Measurements from ENCODE around the gene RTL1. TPM values are rescaled to one million over a fixed set of nuclear protein-coding genes. Genes with fewer than 3 reads are reported as not detected.

The RTL1 gene
- total and polyA plus RNA-seq, 11 donors: not detected

DNA sequence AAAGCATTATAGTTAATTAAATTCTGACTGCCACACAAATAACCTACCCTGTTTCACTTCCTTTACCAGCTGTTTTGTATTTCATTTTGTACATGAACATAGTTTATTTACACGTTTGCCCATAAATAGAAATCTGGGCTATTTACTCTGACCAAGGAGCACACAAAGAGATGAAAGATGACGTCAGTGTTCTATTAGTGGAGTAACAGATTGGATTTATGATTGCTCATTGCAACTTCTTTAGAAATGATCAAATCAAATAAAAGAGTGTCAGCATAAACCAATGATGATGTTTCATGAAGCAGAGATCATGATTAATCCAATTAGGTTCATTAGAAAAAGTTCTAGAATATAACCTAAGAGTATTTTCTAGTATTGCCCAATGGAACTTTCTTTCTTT, 12.0 kb upstream of the RTL1 start:
- no peak for DNase-seq
- Histone ChIP-seq H3K4me3 (no peak overlapping the region), H3K36me3 (no peaks in the 10 kb centered on the region), H3K9me3 (no peaks in the 10 kb centered on the region), H3K27ac (no peak overlapping the region), H3K27me3 (peaks cover 0 to 7% (median 0%) of the 10 kb centered on the region in 9 donors), H3K4me1 (no peaks in the 10 kb centered on the region)
- WGBS, 4 donors: 48 to 64% (median 58%) methylated on average over 2 of the region's 2 CpGs
- TF ChIP-seq CTCF (IDR thresholded peaks at IDR 0.05): no peak
- no peak for TF ChIP-seq POLR2A (IDR thresholded peaks at IDR 0.05)
- intact Hi-C loops (cut with DNase I): no loop called here
- ATAC-seq: no peak

- Histone ChIP-seq H3K27ac (no peak overlapping the region), H3K27me3 (peaks cover 0 to 7% (median 0%) of the 10 kb centered on the region in 9 donors), H3K9me3 (no peaks in the 10 kb centered on the region), H3K4me1 (no peaks in the 10 kb centered on the region), H3K36me3 (no peaks in the 10 kb centered on the region), H3K4me3 (no peak overlapping the region)
- ATAC-seq (no peak), DNase-seq (no peak)
- TF ChIP-seq POLR2A (IDR thresholded peaks at IDR 0.05): no peak
- TF ChIP-seq CTCF (IDR thresholded peaks at IDR 0.05): no peak
- intact Hi-C loops (cut with DNase I): no loop called here
- 76 to 85% (median 83%) methylated on average over 3 of the region's 3 CpGs for WGBS, 4 donors
Measured at GRCh38 chr14:100914597-100915021, 11.1 kb upstream of the RTL1 start.

GRCh38 chr14:100911665-100912316, 8.3 kb upstream of the RTL1 start:
- H3K4me3 ChIP-seq: no peak overlapping the region
- H3K27ac ChIP-seq: no peak overlapping the region
- WGBS, 4 donors: 75 to 80% (median 77%) methylated on average over 8 of the region's 8 CpGs
- H3K27me3 ChIP-seq: peaks cover 0 to 19% (median 0%) of the 10 kb centered on the region in 9 donors
- H3K4me1 ChIP-seq: no peaks in the 10 kb centered on the region
- ATAC-seq (no peak), DNase-seq (no peak)
- no peaks in the 10 kb centered on the region for H3K9me3 ChIP-seq
- TF ChIP-seq CTCF (IDR thresholded peaks at IDR 0.05) (no peak), POLR2A (IDR thresholded peaks at IDR 0.05) (no peak)
- no peaks in the 10 kb centered on the region for H3K36me3 ChIP-seq
- intact Hi-C loops (cut with DNase I): no loop called here

- no peak overlapping the region for H3K4me3 ChIP-seq
- intact Hi-C loops (cut with DNase I): no loop called here
- no peaks in the 10 kb centered on the region for H3K36me3 ChIP-seq
- no peak for ATAC-seq
- H3K27me3 ChIP-seq: peaks cover 0 to 24% (median 5%) of the 10 kb centered on the region in 9 donors
- no peak overlapping the region for H3K27ac ChIP-seq
- H3K4me1 ChIP-seq: no peaks in the 10 kb centered on the region
- H3K9me3 ChIP-seq: no peaks in the 10 kb centered on the region
- DNase-seq: no peak
- WGBS, 4 donors: 86 to 88% (median 87%) methylated on average over 21 of the region's 21 CpGs
- TF ChIP-seq POLR2A (IDR thresholded peaks at IDR 0.05) (no peak), CTCF (IDR thresholded peaks at IDR 0.05) (no peak)
Measured at GRCh38 chr14:100910888-100911664, 7.6 kb upstream of the RTL1 start.

Data from heart left ventricle (tissue), 16 donors.